ENCODE results near the gene BLID.

DNA sequence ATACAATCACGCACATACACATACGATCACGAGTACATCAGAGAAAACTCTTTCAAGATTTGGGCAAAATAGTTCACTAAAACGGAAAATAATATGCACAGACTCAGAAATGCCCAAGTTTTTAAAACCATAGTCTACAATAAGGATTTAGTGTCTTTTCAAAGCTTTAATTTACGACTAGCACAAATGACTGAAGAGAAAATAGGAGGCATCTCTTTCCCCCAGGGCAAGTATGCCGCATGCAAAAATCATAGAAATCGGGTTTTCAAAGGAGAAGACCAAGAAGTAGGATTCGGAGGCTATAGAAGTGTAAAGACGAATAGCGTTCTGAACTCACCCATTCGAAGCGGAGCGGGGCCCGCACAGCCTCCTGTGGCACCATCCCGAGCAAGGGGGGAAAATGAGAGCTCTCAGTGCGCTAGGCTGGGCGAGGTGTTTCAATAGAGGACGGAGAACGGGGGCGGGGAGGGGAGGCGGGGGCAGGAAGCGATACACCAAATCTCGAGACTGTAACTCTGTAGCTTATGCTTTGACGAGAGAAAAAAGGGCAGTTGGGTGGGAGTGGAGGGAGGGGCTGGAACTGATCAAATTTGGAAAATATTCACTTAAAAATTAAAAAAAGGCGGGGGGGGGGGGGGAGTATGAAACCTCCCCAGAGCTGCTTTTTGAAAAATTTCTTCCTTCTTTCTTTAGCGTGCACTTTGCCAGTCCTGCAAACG lies 15.8 kb downstream of the BLID start:
- TF ChIP-seq CTCF (IDR thresholded peaks at IDR 0.05) (no peak), POLR2AphosphoS5 (IDR thresholded peaks at IDR 0.05; ENCODE audit: insufficient read depth in 1 of 2, low read depth in 1 of 2) (peak in 1 of 2 donors; percentile 24), POLR2A (IDR thresholded peaks at IDR 0.05) (no peak)

All from vagina (tissue), 2 donors.